Liver (tissue), 9 donors: ENCODE measurements around the gene ARFRP1. TPM values are rescaled to one million over a fixed set of nuclear protein-coding genes. Genes with fewer than 3 reads are reported as not detected.

Source experiments
- DNase-seq: peaks from one replicate; pipeline ENCODE4 v3.0.0-alpha.2; 2017; ENCODE audit warnings: low spot score
- H3K27ac ChIP-seq, 2 donors: one replicate each; pipeline ENCODE4 v1.7.0; 2013; ENCODE audit warnings: inconsistent platforms in 2 of 2, low read length in 2 of 2, control low read depth in 1 of 2, low read depth in 1 of 2, mild to moderate bottlenecking in 1 of 2
- H3K27me3 ChIP-seq, 4 donors: one replicate each; pipeline versions ENCODE4 v1.6.1 to v1.7.0; 2013; ENCODE audit warnings: low read length in 3 of 4, inconsistent platforms in 1 of 4, mild to moderate bottlenecking in 1 of 4, moderate library complexity in 1 of 4; ENCODE audit not compliant: control insufficient read depth in 4 of 4, insufficient read depth in 4 of 4
- H3K36me3 ChIP-seq, 4 donors: one replicate each; pipeline versions ENCODE4 v1.6.1 to v1.7.0; 2013; ENCODE audit warnings: low read length in 3 of 4, mild to moderate bottlenecking in 3 of 4, low read depth in 1 of 4, moderate library complexity in 1 of 4; ENCODE audit not compliant: control insufficient read depth in 4 of 4, insufficient read depth in 3 of 4
- H3K4me1 ChIP-seq, 4 donors: one replicate each; pipeline versions ENCODE4 v1.6.1 to v1.7.0; 2013; ENCODE audit warnings: low read length in 3 of 4, mild to moderate bottlenecking in 3 of 4, moderate library complexity in 1 of 4; ENCODE audit not compliant: control insufficient read depth in 4 of 4, insufficient read depth in 4 of 4
- H3K4me3 ChIP-seq, 3 donors: one replicate each; pipeline versions ENCODE4 v1.6.1 to v1.7.0; 2013; ENCODE audit warnings: low read length in 3 of 3, control low read depth in 1 of 3, low read depth in 1 of 3, mild to moderate bottlenecking in 1 of 3
- H3K9ac ChIP-seq, 2 donors: one replicate each; pipeline ENCODE4 v1.7.0; 2013; ENCODE audit warnings: low read length in 2 of 2, mild to moderate bottlenecking in 2 of 2, moderate library complexity in 2 of 2, control low read depth in 1 of 2, low read depth in 1 of 2
- H3K9me3 ChIP-seq, 4 donors: one replicate each; pipeline versions ENCODE4 v1.6.1 to v1.7.0; 2013; ENCODE audit warnings: low read length in 3 of 4; ENCODE audit not compliant: control insufficient read depth in 4 of 4
- ATF3 ChIP-seq: IDR thresholded peaks from 2 replicates; pipeline ENCODE4 v1.6.1; 2016; ENCODE audit warnings: antibody characterized with exemption
- CTCF ChIP-seq: fragments of 150-350 bp; IDR thresholded peaks from 2 replicates; pipeline ENCODE4 v1.5.1; 2017; ENCODE audit warnings: improper control_type of control experiment, low read depth, low read length; ENCODE audit not compliant: missing input control
- EGR1 ChIP-seq, 2 donors: IDR thresholded peaks; 2 replicates each; pipeline ENCODE4 v1.6.1; 2016 to 2018; ENCODE audit warnings: antibody characterized with exemption in 2 of 2, low read depth in 2 of 2
- FOXA1 ChIP-seq: IDR thresholded peaks from 2 replicates; pipeline ENCODE4 v1.6.1; 2016; ENCODE audit warnings: antibody characterized with exemption
- FOXA2 ChIP-seq: IDR thresholded peaks from 2 replicates; pipeline ENCODE4 v1.6.1; 2016; ENCODE audit warnings: antibody characterized with exemption
- GABPA ChIP-seq, 2 donors: IDR thresholded peaks in 1 of 2; conservative IDR thresholded peaks in 1 of 2; 2 replicates each; pipeline ENCODE4 v1.6.1; 2016; ENCODE audit warnings: antibody characterized with exemption in 2 of 2, mild to moderate bottlenecking in 1 of 2, moderate library complexity in 1 of 2
- HNF4A ChIP-seq, 2 donors: conservative IDR thresholded peaks; 2 replicates each; pipeline ENCODE4 v1.6.1; 2016; ENCODE audit warnings: antibody characterized with exemption in 2 of 2, mild to moderate bottlenecking in 2 of 2
- HNF4G ChIP-seq: IDR thresholded peaks from 2 replicates; pipeline ENCODE4 v1.6.1; 2016; ENCODE audit warnings: antibody characterized with exemption
- JUND ChIP-seq, 2 donors: IDR thresholded peaks; 2 replicates each; pipeline ENCODE4 v1.6.1; 2016; ENCODE audit warnings: antibody characterized with exemption in 2 of 2
- MAX ChIP-seq: IDR thresholded peaks from 2 replicates; pipeline ENCODE4 v1.6.1; 2016; ENCODE audit warnings: antibody characterized with exemption
- NR2F2 ChIP-seq: IDR thresholded peaks from 2 replicates; pipeline ENCODE4 v1.6.1; 2016; ENCODE audit warnings: antibody characterized with exemption
- RAD21 ChIP-seq, 2 donors: IDR thresholded peaks; 2 replicates each; pipeline ENCODE4 v1.6.1; 2016; ENCODE audit warnings: antibody characterized with exemption in 2 of 2, mild to moderate bottlenecking in 2 of 2
- REST ChIP-seq: IDR thresholded peaks from 2 replicates; pipeline ENCODE4 v1.6.1; 2016; ENCODE audit warnings: antibody characterized with exemption, mild to moderate bottlenecking
- RXRA ChIP-seq, 2 donors: IDR thresholded peaks; 2 replicates each; pipeline ENCODE4 v1.6.1; 2017 to 2018; ENCODE audit warnings: antibody characterized with exemption in 2 of 2, mild to moderate bottlenecking in 1 of 2
- SP1 ChIP-seq: IDR thresholded peaks from 2 replicates; pipeline ENCODE4 v1.6.1; 2018; ENCODE audit warnings: antibody characterized with exemption, mild to moderate bottlenecking
- TAF1 ChIP-seq: conservative IDR thresholded peaks from 2 replicates; pipeline ENCODE4 v1.6.1; 2016; ENCODE audit warnings: antibody characterized with exemption, mild to moderate bottlenecking
- YY1 ChIP-seq: IDR thresholded peaks from 2 replicates; pipeline ENCODE4 v1.6.1; 2016; ENCODE audit warnings: antibody characterized with exemption, mild to moderate bottlenecking
- WGBS: extraction: QIAGEN DNeasy Blood & Tissue Kit; methylation state at CpG from one replicate; pipeline ENCODE4 v1.1.7; 2013; 5-methylcytosine and 5-hydroxymethylcytosine counted together
- polyA plus RNA-seq, 2 donors: library from polyadenylated mRNA; stranded (reverse) in 1 of 2; unstranded in 1 of 2; fragments of 200-250 nt in 1 of 2; fragments of >200 nt in 1 of 2; fragmentation: Nextera tagmentation in 1 of 2; extraction: Ambion mirVana in 1 of 2; gene quantifications; one replicate each; pipeline versions ENCODE4 v1.2.1 to v1.2.3, GENCODE V29; 2013 to 2015
- total RNA-seq, 2 donors: library from RNA; depleted of rRNA; stranded (reverse); fragments of >200 nt; gene quantifications; one replicate each; pipeline ENCODE4 v1.2.3, GENCODE V29; 2014
- donor health status: healthy.
- donor health status: healthy.
- donor health status: healthy.
- donor health status: healthy.
- donor health status: healthy.

ARFRP1 gene
- total and polyA plus RNA-seq, 4 donors = 14.2 to 26.9 (median 20.5) TPM

- DNase-seq = no peak
- no peak overlapping the region for H3K9ac ChIP-seq
- no peaks in the 10 kb centered on the region for H3K9me3 ChIP-seq
- H3K36me3 ChIP-seq = no peaks in the 10 kb centered on the region
- H3K4me3 ChIP-seq = no peak overlapping the region
- peaks cover 8 to 32% (median 25%) of the 10 kb centered on the region in 4 donors for H3K4me1 ChIP-seq
- no peak overlapping the region for H3K27ac ChIP-seq
- TF ChIP-seq CTCF (no peak), RAD21 (IDR thresholded peaks at IDR 0.05) (no peak), HNF4G (no peak), REST (no peak), GABPA (IDR thresholded peaks at IDR 0.05 in 1 of 2, conservative IDR thresholded peaks at IDR 0.05 in 1 of 2) (no peak), YY1 (no peak), JUND (IDR thresholded peaks at IDR 0.05) (no peak)
- H3K27me3 ChIP-seq = no peaks in the 10 kb centered on the region
- WGBS = 82% methylated on average over 26 of the region's 26 CpGs
These were observed 38.4 kb upstream of the ARFRP1 start for GRCh38 chr20:63745961-63746731.

- Histone ChIP-seq H3K9ac (no peak overlapping the region), H3K4me3 (no peak overlapping the region), H3K27ac (no peak overlapping the region), H3K9me3 (no peaks in the 10 kb centered on the region), H3K36me3 (no peaks in the 10 kb centered on the region), H3K4me1 (peaks cover 8 to 37% (median 31%) of the 10 kb centered on the region in 4 donors), H3K27me3 (no peaks in the 10 kb centered on the region)
- no peak for DNase-seq
- whole genome bisulfite sequencing = 85% methylated on average over 15 of the region's 15 CpGs
- TF ChIP-seq YY1 = no peak
- TF ChIP-seq FOXA2 = no peak
- TF ChIP-seq JUND (IDR thresholded peaks at IDR 0.05) = no peak
- no peak for TF ChIP-seq RAD21 (IDR thresholded peaks at IDR 0.05)
- no peak for TF ChIP-seq SP1
- no peak for TF ChIP-seq GABPA (IDR thresholded peaks at IDR 0.05 in 1 of 2, conservative IDR thresholded peaks at IDR 0.05 in 1 of 2)
- no peak for TF ChIP-seq REST
- no peak for TF ChIP-seq NR2F2
- no peak for TF ChIP-seq FOXA1
- no peak for TF ChIP-seq ATF3
- no peak for TF ChIP-seq HNF4A (conservative IDR thresholded peaks at IDR 0.05)
- no peak for TF ChIP-seq CTCF
- no peak for TF ChIP-seq RXRA (IDR thresholded peaks at IDR 0.05)
- no peak for TF ChIP-seq HNF4G
- TF ChIP-seq TAF1 = no peak
- TF ChIP-seq EGR1 (IDR thresholded peaks at IDR 0.05; ENCODE audit: low read depth in 2 of 2) = no peak
- TF ChIP-seq MAX = no peak
These were observed 37.6 kb upstream of the ARFRP1 start for GRCh38 chr20:63745424-63745805.
